Measurements from ENCODE around the gene EXOC3L4. TPM values are rescaled to one million over a fixed set of nuclear protein-coding genes. Genes with fewer than 3 reads are reported as not detected.
"Not testable (repeated sequence)": the region's sequence is repeated elsewhere in the genome, so short reads cannot be mapped to it uniquely, and the experiment has no call there.

EXOC3L4 gene
- total and polyA plus RNA-seq, 5 donors from 2014 or later: not detected

DNA sequence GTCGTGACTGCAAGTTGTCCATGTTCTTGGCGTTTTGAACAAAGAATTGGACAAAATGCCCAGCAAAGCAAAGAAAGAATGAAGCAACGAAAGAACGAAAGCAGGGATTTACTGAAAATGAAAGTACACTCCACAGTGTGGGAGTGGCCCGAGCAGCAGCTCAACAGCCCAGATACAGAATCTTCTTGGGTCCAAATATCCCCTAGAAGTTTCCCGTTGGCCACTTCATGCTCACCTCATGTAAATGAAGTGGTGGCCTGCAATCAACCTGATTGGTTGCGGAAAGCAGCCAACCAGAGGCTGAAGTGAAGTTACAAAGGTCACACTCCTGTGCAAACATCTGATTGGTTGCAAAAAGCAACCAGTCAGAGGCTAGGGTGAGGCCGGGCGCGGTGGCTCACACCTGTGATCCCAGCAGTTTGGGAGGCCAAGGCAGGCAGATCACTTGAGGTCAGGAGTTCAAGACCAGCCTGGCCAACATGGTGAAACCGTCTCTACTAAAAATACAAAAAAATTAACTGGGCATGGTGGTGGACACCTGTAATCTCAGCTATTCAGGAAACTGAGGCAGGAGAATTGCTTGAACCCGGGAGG is 20.7 kb downstream of the EXOC3L4 start:
- H3K27ac ChIP-seq (ENCODE audit: insufficient read depth, low read length, poor library complexity, severe bottlenecking); H3K36me3 Mint-ChIP-seq; H3K36me3 ChIP-seq (ENCODE audit: control insufficient read depth, insufficient read depth, low read length); H3K9me3 Mint-ChIP-seq; H3K27me3 ChIP-seq (ENCODE audit: control insufficient read depth, insufficient read depth, low read length); H3K4me1 ChIP-seq (ENCODE audit: control insufficient read depth, insufficient read depth, low read length, poor library complexity, severe bottlenecking); ATAC-seq (ENCODE audit: low read depth in 2 of 2); H3K9me3 ChIP-seq (ENCODE audit: control insufficient read depth in 2 of 2, low read length in 2 of 2): not testable (repeated sequence)
- Mint-ChIP-seq H3K27ac (peak overlapping the region in 2 of 3 donors; percentile 37 to 68), H3K27me3 (peaks cover 26% of the 10 kb centered on the region), H3K4me3 (peak overlapping the region in 2 of 4 donors; percentile 3 to 58), H3K4me1 (peaks cover 3 to 13% (median 9%) of the 10 kb centered on the region in 4 donors)
- peak in 1 of 3 donors; percentile 31 for DNase-seq
- H3K4me3 ChIP-seq (ENCODE audit: low read depth, low read length): peak overlapping the region; percentile 43

DNA sequence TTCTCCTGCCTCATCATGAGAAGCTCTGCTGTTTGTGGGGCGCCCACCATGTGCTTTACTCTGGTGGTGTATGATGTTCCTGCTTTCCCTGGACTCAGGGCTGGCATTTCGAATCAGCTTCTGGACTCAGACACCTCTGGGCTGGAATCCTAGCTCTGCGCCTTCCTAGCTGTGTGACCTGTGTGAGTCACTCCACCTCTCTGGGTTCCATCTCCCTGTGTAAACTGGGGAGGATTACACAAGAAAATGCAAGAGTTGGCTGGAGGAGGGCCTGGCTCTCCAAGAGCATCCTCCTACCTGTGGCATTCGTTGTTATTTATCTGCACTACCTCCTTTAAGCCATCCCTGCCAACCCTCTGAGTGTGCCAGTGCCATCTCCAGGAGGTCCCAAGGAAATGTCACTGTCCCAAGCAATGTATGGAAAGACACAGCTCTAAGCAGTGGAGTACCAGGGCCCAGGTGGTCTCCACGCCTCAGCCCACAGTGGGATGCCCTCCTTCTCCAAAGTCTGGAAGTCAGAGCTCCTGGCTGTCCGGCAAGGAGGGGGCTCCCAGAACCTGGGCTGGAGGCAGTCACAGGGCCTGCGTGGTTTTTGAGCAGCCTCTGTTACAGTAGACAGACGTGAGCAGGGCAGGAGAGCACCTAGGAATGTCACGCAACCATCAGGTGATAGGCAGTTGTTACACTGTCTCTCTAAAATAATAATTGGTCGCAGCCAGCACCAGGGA is 21.5 kb downstream of the EXOC3L4 start:
- Histone ChIP-seq H3K4me3 (ENCODE audit: low read depth, low read length) (no peak overlapping the region), H3K36me3 (ENCODE audit: control insufficient read depth, insufficient read depth, low read length) (no peaks in the 10 kb centered on the region), H3K27me3 (ENCODE audit: control insufficient read depth, insufficient read depth, low read length) (no peaks in the 10 kb centered on the region), H3K27ac (ENCODE audit: insufficient read depth, low read length, poor library complexity, severe bottlenecking) (no peak overlapping the region), H3K4me1 (ENCODE audit: control insufficient read depth, insufficient read depth, low read length, poor library complexity, severe bottlenecking) (no peaks in the 10 kb centered on the region), H3K9me3 (ENCODE audit: control insufficient read depth in 2 of 2, low read length in 2 of 2) (no peaks in the 10 kb centered on the region)
- H3K27me3 Mint-ChIP-seq: peaks cover 28% of the 10 kb centered on the region
- H3K9me3 Mint-ChIP-seq: no peaks in the 10 kb centered on the region
- DNase-seq (no peak), ATAC-seq (ENCODE audit: low read depth in 2 of 2) (no peak)
- no peaks in the 10 kb centered on the region for H3K36me3 Mint-ChIP-seq
- no peak overlapping the region for H3K27ac Mint-ChIP-seq
- peak overlapping the region in 2 of 4 donors; percentile 21 to 32 for H3K4me3 Mint-ChIP-seq
- peaks cover 3 to 13% (median 9%) of the 10 kb centered on the region in 4 donors for H3K4me1 Mint-ChIP-seq

DNA sequence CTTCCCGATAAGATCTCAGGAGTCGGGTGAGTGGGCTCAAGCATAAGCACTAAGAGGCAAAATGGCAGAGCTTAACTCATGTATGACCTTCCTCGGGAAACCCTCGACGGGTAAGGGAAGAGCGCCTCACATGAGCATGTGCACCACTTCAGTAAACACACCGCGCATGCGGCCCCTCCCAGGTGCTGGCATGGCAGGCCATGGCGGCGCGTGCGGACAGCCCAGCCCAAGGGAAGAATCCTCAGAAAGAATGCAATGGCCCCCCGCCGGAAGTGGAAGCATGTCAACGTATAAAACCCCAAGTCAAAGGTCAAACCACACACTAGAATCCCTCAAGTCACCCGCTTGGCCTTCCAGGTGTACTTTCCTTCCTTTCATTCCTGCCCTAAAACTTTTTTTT is 22.1 kb downstream of the EXOC3L4 start:
- Histone ChIP-seq H3K27ac (ENCODE audit: insufficient read depth, low read length, poor library complexity, severe bottlenecking) (no peak overlapping the region), H3K36me3 (ENCODE audit: control insufficient read depth, insufficient read depth, low read length) (no peaks in the 10 kb centered on the region), H3K4me3 (ENCODE audit: low read depth, low read length) (no peak overlapping the region), H3K27me3 (ENCODE audit: control insufficient read depth, insufficient read depth, low read length) (no peaks in the 10 kb centered on the region), H3K9me3 (ENCODE audit: control insufficient read depth in 2 of 2, low read length in 2 of 2) (no peaks in the 10 kb centered on the region), H3K4me1 (ENCODE audit: control insufficient read depth, insufficient read depth, low read length, poor library complexity, severe bottlenecking) (no peaks in the 10 kb centered on the region)
- DNase-seq (no peak), ATAC-seq (ENCODE audit: low read depth in 2 of 2) (no peak)
- H3K27me3 Mint-ChIP-seq: peaks cover 31% of the 10 kb centered on the region
- H3K9me3 Mint-ChIP-seq: no peaks in the 10 kb centered on the region
- H3K4me3 Mint-ChIP-seq: no peak overlapping the region
- H3K4me1 Mint-ChIP-seq: peaks cover 3 to 13% (median 9%) of the 10 kb centered on the region in 4 donors
- H3K27ac Mint-ChIP-seq: no peak overlapping the region
- no peaks in the 10 kb centered on the region for H3K36me3 Mint-ChIP-seq

DNA sequence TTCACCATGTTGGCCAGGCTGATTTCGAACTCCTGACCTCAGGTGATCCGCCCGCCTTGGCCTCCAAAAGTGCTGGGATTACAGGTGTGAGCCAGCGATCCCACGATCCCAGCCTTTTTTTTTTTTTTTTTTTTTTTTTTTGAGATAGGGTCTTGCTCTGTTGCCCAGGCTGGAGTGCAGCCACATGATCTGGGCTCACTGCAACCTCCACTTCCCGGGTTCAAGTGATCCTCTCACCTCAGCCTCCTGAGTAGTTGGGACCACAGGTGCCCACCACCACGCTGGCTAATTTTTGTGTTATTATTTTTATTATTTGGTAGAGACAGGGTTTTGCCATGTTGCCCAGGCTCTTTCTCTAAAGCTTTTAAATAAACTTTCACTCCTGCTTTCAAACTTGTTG is 23.0 kb downstream of the EXOC3L4 start:
- not testable (repeated sequence) for H3K4me3 ChIP-seq (ENCODE audit: low read depth, low read length); H3K4me3 Mint-ChIP-seq; H3K27me3 ChIP-seq (ENCODE audit: control insufficient read depth, insufficient read depth, low read length); H3K9me3 Mint-ChIP-seq; ATAC-seq (ENCODE audit: low read depth in 2 of 2); H3K27ac ChIP-seq (ENCODE audit: insufficient read depth, low read length, poor library complexity, severe bottlenecking); H3K4me1 ChIP-seq (ENCODE audit: control insufficient read depth, insufficient read depth, low read length, poor library complexity, severe bottlenecking); DNase-seq; H3K36me3 ChIP-seq (ENCODE audit: control insufficient read depth, insufficient read depth, low read length); H3K36me3 Mint-ChIP-seq; H3K27ac Mint-ChIP-seq; H3K9me3 ChIP-seq (ENCODE audit: control insufficient read depth in 2 of 2, low read length in 2 of 2)
- Mint-ChIP-seq H3K4me1 (peaks cover 3 to 13% (median 9%) of the 10 kb centered on the region in 4 donors), H3K27me3 (peaks cover 36% of the 10 kb centered on the region)

DNA sequence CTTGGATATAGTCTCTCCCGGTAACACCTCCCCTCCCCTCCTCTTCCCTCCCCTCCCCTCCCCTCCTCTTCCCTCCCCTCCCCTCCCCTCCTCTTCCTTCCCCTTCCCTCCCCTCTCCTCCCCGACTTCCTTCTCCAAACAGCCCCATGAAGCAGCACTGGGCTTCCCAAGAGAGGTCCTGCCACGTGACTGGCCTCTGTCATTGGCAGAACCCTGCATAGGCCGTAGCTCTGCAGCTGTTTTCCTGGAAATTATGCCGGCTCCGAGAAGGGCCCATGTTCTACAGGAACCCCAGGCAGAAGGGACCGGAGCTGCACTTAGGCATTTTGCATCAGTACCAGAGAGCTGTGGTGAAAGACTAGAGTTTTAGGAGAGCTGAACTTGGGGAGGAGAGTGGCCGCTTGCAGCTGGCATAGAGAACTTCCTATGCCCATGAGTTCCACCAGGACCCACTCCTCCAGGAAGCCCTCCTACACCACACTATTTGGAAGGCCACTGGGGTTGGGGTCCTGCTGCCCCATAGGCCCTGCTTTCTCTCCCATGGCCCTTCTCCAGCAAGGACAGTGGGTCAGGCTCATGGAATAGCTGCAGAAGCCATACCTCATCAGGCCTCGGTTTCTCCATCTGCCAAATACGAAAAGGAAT is 23.6 kb downstream of the EXOC3L4 start:
- H3K4me1 ChIP-seq (ENCODE audit: control insufficient read depth, insufficient read depth, low read length, poor library complexity, severe bottlenecking): no peaks in the 10 kb centered on the region
- no peaks in the 10 kb centered on the region for H3K36me3 ChIP-seq (ENCODE audit: control insufficient read depth, insufficient read depth, low read length)
- H3K4me1 Mint-ChIP-seq: peaks cover 3 to 13% (median 9%) of the 10 kb centered on the region in 4 donors
- H3K27me3 Mint-ChIP-seq: peaks cover 36% of the 10 kb centered on the region
- no peaks in the 10 kb centered on the region for H3K9me3 ChIP-seq (ENCODE audit: control insufficient read depth in 2 of 2, low read length in 2 of 2)
- no peak overlapping the region for H3K27ac Mint-ChIP-seq
- H3K4me3 Mint-ChIP-seq: no peak overlapping the region
- H3K27ac ChIP-seq (ENCODE audit: insufficient read depth, low read length, poor library complexity, severe bottlenecking): no peak overlapping the region
- DNase-seq (no peak), ATAC-seq (ENCODE audit: low read depth in 2 of 2) (no peak)
- H3K27me3 ChIP-seq (ENCODE audit: control insufficient read depth, insufficient read depth, low read length): no peaks in the 10 kb centered on the region
- no peak overlapping the region for H3K4me3 ChIP-seq (ENCODE audit: low read depth, low read length)
- no peaks in the 10 kb centered on the region for H3K36me3 Mint-ChIP-seq
- no peaks in the 10 kb centered on the region for H3K9me3 Mint-ChIP-seq

DNA sequence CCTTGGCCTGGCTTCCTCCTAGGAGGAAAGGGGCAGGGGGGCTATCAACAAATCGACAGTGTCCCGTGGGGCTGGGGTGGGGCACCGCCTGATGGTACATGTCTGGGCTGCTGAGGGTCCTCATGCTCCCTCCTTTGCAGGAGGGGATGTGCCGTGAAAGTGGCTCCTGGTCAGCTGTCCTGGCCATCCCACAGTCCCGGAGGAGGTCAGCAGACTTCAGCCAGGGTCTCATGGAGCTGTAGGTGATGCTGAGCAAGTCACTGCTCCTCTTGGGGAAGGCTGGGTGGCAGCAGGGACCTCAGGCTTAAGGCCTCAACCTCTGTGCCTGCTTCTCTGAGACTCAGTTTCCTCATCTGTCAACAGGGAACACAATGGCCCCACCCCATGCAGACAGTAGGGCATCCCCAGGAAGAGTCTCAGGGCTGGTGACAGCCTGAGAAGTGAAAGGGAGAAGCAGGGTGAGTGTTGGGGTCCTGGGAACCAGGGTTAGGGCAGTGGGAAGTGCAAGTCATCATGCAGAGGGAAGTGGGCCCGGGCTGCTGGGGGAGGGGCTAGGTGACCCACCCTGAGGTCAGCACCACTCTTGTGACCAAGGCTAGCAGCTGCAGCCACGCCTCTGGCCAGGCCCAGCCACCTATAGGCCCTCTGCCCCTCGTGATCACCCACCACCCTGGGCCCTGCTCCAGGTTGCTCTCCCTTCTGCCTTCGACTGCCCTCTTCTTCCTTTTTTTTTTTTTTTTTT is 24.3 kb downstream of the EXOC3L4 start:
- Mint-ChIP-seq H3K27ac (no peak overlapping the region), H3K27me3 (peaks cover 37% of the 10 kb centered on the region), H3K4me3 (no peak overlapping the region), H3K9me3 (no peaks in the 10 kb centered on the region), H3K4me1 (peaks cover 3 to 14% (median 9%) of the 10 kb centered on the region in 4 donors), H3K36me3 (no peaks in the 10 kb centered on the region)
- peaks cover 2% of the 10 kb centered on the region for H3K4me1 ChIP-seq (ENCODE audit: control insufficient read depth, insufficient read depth, low read length, poor library complexity, severe bottlenecking)
- no peak overlapping the region for H3K4me3 ChIP-seq (ENCODE audit: low read depth, low read length)
- H3K27me3 ChIP-seq (ENCODE audit: control insufficient read depth, insufficient read depth, low read length): no peaks in the 10 kb centered on the region
- H3K9me3 ChIP-seq (ENCODE audit: control insufficient read depth in 2 of 2, low read length in 2 of 2): no peaks in the 10 kb centered on the region
- H3K36me3 ChIP-seq (ENCODE audit: control insufficient read depth, insufficient read depth, low read length): no peaks in the 10 kb centered on the region
- DNase-seq: no peak
- ATAC-seq (ENCODE audit: low read depth in 2 of 2): peak in 1 of 2 donors; percentile 41
- no peak overlapping the region for H3K27ac ChIP-seq (ENCODE audit: insufficient read depth, low read length, poor library complexity, severe bottlenecking)

DNA sequence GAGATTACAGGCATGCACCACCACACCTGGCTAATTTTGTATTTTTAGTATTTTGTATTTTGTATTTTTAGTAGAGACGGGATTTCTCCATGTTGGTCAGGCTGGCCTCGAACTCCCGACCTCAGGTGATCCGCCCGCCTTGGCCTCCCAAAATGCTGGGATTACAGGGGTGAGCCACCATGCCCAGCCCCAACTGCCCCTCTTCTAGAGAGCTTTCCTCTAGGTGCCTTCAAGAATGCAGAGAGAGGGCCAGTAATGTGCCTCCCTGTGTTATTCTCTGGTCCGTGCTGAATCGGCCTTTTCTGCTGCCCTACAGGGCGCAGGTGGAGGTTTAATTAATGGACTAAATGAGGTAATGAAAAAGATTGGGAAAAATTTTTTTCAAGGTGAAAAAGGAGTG is 25.0 kb downstream of the EXOC3L4 start:
- H3K27me3 Mint-ChIP-seq: peaks cover 44% of the 10 kb centered on the region
- H3K27me3 ChIP-seq (ENCODE audit: control insufficient read depth, insufficient read depth, low read length): not testable (repeated sequence)

More for the DNA sequence above, 25.0 kb downstream of the EXOC3L4 start:
- not testable (repeated sequence) for H3K4me1 ChIP-seq (ENCODE audit: control insufficient read depth, insufficient read depth, low read length, poor library complexity, severe bottlenecking); H3K36me3 ChIP-seq (ENCODE audit: control insufficient read depth, insufficient read depth, low read length); H3K9me3 ChIP-seq (ENCODE audit: control insufficient read depth in 2 of 2, low read length in 2 of 2); DNase-seq; H3K27ac Mint-ChIP-seq; H3K27ac ChIP-seq (ENCODE audit: insufficient read depth, low read length, poor library complexity, severe bottlenecking); H3K4me3 ChIP-seq (ENCODE audit: low read depth, low read length); H3K4me3 Mint-ChIP-seq; ATAC-seq (ENCODE audit: low read depth in 2 of 2); H3K9me3 Mint-ChIP-seq; H3K36me3 Mint-ChIP-seq
- peaks cover 3 to 16% (median 7%) of the 10 kb centered on the region in 4 donors for H3K4me1 Mint-ChIP-seq

Data from CD4-positive, CD25-positive, alpha-beta regulatory T cell (primary cell).